ENCODE data around the gene SAMD5.

Gene SAMD5

DNA sequence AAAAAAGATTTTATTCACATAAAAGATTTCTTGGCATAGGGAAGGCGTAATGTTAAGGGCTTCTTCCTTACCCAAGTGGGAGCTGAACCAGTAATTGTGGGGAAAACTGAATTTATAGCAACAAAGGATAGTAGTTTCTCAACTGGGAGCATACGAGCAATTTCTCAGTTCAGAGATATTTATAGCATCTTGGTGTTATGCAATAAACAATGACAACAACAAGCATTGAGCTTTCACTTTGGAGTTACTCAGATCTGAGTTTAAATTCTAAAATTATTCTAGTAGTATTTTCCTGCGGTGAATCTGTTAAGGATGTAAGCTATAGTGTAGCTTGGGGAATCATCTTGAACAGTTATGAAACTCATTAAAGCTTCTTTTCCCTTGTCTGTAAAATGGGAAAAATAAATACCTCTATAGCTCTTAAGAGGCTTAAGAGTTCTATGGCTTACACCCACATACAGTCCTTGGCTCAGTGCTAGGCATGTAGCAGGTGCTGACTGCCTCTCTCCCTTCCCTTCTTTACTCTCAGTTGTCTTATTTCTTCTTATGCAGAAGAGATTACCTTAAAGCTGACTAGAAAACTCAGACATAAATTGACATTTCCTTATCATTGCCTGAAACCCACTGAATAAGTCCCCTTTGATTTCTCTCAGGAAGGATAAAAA, 58.8 kb downstream of the SAMD5 start:
- DNase-seq = no peak

GRCh38 chr6:147569788-147570187, 61.3 kb downstream of the SAMD5 start:
- DNase-seq = no peak

DNA sequence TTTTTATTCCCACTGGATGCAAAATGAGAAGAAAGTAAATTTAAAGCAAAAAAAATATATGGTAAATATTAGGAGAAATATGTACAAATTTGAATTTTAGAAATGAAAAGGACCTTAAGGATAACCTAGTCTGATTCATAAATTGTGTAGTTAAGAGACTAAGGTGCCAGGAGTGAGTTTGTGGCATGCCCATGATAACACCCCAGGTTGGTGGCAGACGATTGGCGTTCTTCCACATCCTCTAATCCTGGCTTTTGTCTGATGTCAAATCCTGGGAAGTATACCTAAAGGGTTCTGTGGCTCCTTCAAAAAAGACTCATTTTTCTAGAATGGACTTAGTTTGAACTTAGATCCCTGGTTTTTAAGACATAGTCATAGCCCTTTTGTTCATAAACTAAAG, 62.2 kb downstream of the SAMD5 start:
- no peak for DNase-seq

GRCh38 chr6:147577488-147577887, 69.0 kb downstream of the SAMD5 start:
- DNase-seq = no peak

- DNase-seq = no peak
Observed at GRCh38 chr6:147578159-147578558, 69.7 kb downstream of the SAMD5 start.

DNA sequence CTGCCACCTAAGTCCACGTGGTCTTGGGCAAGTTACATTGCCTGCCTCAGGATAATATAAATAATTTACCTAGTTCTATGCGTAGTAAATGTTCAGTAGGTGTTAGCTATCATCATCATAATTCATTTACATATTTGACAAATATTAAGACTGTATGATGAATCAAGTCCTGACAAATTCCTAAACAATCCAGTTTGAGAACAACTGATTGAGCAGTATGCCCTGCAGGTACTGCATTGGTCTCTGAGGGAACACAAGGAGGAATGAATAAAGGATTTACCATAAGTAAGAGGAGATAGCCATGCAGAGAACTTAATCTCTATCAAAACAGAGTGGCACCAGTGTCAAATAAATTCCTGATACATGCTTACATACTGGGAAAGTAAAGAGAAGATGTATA, 70.4 kb downstream of the SAMD5 start:
- no peak for DNase-seq

GRCh38 chr6:147579667-147580066, 71.2 kb downstream of the SAMD5 start:
- DNase-seq = no peak

- DNase-seq = no peak
Observed at GRCh38 chr6:147582991-147583390, 74.5 kb downstream of the SAMD5 start.

GRCh38 chr6:147585256-147585655, 76.8 kb downstream of the SAMD5 start:
- no peak for DNase-seq

- DNase-seq = no peak
Observed at GRCh38 chr6:147586044-147586443, 77.6 kb downstream of the SAMD5 start.

DNA sequence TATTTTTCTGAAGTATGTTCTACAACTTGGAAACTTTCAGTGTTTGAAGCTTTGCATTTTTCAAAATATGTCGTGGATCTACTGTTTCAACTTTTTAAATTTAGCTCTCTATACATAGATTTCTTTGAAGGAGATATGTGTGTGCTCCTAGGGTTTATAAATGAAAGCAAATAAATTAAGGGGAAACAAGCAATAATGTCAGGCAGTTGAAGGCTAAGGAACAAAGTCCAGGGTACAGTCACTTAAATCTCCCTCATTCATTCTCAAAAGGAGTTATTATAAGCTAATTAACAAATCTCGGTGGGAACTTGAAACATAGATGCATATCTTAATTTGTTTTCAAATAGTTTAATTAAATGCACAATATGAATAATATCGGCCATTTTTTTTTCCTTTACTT, 79.4 kb downstream of the SAMD5 start:
- DNase-seq = no peak

- no peak for DNase-seq
Observed at GRCh38 chr6:147588469-147588868, 80.0 kb downstream of the SAMD5 start.

DNA sequence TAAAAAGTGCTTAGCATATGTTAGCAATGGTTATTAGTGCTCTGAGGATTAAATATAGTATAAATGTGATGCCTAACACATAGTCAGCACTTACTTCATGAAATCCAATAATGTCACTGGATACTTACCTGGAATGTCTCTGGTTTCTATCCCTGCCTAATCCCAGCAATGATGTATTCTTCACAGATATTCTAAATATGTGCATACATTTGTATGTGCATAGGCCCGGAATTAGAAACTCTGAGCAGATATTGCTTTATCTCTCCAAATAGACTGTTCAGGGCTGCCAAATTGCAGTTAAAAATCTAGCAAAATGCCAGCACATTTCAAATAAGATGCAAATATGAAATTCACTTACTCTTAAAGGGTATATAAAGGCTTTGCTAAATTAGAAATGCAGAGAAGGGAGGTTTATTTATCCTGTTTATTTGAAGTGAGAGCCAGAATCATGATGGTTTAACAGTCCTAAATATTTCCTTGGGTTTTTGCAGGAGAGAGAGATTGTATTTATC, 81.3 kb downstream of the SAMD5 start:
- DNase-seq = no peak

DNA sequence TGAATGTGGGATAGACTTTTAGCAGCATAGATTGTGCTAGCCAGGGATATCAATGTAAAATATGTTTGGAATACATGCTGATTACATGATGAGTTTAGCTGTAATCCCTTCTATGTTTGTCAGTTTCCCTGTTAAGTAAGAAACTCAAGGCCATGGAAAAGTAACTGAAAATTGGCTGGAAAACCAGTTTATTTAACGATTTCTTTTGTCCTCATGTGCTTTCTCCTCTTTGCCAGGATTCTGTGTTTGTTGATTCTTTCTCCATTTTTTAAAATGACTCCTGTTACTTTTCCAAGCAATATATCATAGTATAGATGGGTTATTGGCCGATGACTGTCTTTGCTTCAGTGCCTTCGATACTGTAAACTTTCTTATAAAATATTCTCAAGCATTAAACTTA, 87.5 kb downstream of the SAMD5 start:
- no peak for DNase-seq

GRCh38 chr6:147603392-147604081, 95.0 kb downstream of the SAMD5 start:
- DNase-seq = no peak

- no peak for DNase-seq
Observed at GRCh38 chr6:147604373-147604772, 95.9 kb downstream of the SAMD5 start.

GRCh38 chr6:147611992-147612391, 103.5 kb downstream of the SAMD5 start:
- no peak for DNase-seq

DNA sequence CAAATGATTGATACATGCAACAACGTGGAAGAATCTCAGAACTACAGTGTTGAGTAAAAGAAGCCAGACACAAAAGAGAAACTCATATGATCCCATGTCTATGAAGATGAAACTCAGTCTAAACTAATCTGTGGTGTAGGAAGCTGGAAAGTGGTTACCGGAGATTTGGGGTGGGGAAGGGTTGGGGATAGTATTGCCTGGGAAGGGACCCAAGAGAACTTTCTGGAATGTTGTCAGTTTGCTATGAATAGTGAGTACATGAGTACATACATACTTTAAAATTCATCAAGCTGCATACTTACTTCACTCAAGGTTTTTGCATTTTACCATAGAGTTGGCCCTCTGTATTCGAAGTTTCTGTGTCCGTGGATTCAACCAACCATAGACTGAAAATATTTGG, 106.0 kb downstream of the SAMD5 start:
- DNase-seq = no peak

DNA sequence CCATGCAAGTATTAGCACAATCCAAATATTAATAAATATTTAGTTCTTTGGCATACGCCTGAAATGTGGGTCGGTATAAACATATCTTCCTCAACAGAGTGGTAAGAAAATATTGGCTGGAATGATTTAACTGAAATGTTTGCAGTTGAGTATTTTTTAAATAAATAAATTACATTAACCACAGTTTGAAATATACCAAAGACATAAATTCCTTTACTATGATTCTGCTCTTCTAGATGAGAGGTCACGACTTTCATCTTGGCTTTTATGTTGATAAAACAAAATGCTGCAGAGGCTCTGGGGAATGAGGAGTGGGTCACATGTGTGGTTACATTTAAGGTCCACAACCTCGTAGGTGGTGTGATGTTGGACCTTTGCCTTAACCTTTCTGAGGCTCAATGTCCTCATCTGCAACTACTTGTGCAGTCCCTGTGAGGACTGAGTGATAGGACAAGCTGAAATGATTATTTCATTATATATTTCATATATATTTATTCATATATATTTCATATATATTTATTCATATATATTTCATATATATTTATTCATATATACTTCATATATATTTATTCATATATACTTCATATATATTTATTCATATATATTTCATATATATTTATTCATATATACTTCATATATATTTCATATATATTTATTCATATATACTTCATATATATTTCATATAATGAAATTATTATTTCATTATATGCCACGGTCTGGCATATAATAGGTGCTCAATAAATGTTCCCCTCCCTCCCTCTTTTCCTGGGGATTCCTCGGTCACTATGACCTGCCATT, 107.4 kb downstream of the SAMD5 start:
- DNase-seq = no peak

- DNase-seq = no peak
Observed at GRCh38 chr6:147617366-147617765, 108.9 kb downstream of the SAMD5 start.

GRCh38 chr6:147618457-147618856, 110.0 kb downstream of the SAMD5 start:
- no peak for DNase-seq

GRCh38 chr6:147618927-147619326, 110.4 kb downstream of the SAMD5 start:
- no peak for DNase-seq
